ENCODE data around the gene RLN3.
"Not testable (repeated sequence)": the region's sequence is repeated elsewhere in the genome, so short reads cannot be mapped to it uniquely, and the experiment has no call there.

RLN3 gene

DNA sequence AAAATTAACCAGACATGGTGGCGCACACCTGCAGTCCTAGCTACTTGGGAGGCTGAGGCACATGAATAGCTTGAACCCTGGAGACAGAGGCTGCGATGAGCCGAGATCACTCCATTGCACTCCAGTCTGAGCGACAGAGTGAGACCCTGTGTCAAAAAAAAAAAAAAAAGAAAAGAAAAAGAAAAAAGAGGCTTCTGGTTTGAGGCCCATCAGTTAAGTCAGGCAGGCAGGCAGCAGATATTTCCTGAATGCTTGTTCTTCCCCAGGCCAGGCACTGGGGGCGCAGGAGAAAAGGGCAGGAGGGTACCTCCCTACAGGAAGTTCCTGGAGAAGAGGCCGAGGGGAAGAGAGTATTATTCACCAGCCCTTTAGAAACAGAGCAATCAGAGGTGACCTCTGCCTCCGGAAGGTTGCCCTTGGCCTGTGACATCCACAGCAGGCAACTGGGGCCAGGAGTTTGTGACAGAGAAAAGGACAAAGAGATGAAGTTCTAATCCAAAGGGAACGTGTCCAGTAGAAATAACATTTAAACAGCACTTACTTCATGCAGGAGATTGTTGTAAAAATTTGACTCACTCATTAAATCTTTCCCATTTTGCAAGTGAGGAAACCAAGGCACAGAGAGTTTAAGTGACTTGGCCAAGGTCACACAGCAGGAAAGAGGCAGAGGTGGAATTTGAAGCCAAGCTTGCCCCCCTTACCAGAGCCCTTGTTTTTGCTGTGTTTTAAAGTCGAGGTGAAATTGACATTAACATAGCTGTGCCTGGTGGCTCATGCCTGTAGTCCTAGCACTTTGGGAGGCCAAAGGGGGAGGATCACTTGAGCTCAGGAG, 4.3 kb upstream of the RLN3 start:
- peak; percentile 48 for DNase-seq

DNA sequence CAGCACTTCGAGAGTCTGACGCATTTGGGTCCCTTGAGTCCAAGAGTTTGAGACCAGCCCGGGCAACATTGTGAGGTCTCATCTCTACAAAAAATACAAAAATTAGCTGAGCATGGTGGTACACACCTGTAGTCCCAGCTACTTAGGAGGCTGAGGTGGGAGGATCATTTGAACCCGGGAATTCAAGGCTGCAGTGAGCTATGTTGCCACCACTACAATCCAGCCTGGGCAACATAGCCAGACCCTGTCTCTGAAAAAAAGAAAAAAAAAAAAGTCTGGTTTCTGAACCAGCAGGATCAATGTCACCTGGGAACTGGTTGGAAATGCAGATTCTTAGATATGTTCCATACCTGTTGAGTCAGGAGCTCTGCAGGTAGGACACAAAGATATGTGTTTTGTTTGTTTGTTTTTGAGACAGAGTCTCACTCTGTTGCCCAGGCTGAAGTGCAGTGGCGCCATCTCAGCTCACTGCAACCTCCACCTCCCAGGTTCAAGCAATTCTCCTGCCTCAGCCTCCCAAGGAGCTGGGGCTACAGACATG, 1.2 kb upstream of the RLN3 start:
- not testable (repeated sequence) for DNase-seq

DNA sequence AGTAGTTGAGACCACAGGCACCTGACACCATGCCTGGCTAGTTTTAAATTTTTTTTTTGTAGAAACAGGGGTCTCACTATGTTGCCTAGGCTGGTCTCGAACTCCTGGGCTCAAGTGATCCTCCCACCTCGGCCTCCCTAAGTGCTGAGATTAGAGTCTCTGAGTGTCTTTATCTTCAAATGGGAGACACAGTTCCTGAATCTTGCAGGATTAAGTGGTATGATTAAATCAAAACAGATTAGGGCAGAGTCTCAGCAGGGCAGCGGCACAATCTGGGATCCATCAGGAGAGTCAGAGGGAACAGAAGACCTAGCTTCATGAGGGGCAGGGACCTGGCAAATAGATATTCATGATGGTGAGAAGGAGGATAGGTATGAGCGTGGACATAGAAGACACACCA, 953 bp downstream of the RLN3 start:
- no peak for DNase-seq

DNA sequence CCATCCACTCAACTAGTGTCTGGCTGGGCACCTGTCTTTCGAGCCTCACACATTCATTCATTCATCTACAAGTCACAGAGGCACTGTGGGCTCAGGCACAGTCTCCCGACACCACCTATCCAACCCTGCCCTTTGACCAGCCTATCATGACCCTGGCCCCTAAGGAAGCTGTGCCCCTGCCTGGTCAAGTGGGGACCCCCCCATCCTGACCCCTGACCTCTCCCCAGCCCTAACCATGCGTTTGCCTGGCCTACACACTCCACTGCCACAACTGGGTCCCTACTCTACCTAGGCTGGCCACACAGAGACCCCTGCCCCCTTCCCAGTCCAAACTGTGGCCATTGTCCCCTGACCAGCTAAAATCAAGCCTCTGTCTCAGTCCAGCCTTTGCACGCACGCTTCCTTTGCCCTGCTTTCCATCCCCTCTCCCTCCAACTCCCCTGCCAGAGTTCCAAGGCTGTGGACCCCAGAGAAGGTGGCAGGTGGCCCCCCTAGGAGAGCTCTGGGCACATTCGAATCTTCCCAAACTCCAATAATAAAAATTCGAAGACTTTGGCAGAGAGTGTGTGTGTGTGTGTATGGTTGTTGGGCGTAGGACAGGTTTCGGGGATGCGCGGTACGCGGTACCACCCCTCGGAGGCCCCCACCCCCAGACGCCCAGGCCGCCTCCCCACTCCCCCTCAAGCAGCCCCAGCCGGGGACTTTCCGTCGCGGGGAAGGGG, 3.2 kb downstream of the RLN3 start:
- no peak for DNase-seq

- DNase-seq: peak; percentile 80
These were observed 4.0 kb downstream of the RLN3 start, which contains the start of gene IL27RA for GRCh38 chr19:14031719-14032480. TSS of gene IL27RA (plus strand) at chr19:14031762. CDS start at chr19:14031873, 111 bp downstream.

DNA sequence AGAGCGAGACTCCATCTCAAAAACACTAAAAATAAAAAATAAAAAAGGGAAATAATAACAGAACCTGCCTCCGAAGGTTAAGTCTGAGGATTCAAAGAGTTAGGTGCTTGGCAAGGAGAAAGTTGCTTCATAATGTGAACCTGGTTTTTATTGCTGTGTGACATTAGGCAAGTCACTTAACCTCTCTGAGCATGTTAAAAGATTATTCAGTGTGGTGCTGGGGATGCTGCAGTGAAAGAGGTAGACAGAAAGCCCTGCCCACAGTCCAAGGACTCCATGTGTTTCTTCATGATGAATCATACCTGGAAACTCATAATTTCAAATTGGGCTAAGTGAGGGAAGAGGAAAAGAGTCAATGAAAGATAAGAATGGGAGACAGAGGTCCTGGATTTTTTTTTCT, 6.0 kb downstream of the RLN3 start:
- DNase-seq: no peak

GRCh38 chr19:14035159-14035558, 7.2 kb downstream of the RLN3 start:
- DNase-seq: not testable (repeated sequence)

- no peak for DNase-seq
These were observed 7.8 kb downstream of the RLN3 start for GRCh38 chr19:14035706-14036105.

- no peak for DNase-seq
These were observed 11.2 kb downstream of the RLN3 start for GRCh38 chr19:14039181-14039580.

GRCh38 chr19:14042659-14043608, 15.0 kb downstream of the RLN3 start:
- DNase-seq: peak; percentile 32

- DNase-seq: not testable (repeated sequence)
These were observed 19.9 kb downstream of the RLN3 start for GRCh38 chr19:14047866-14048265.

- DNase-seq: peak; percentile 88
These were observed 20.6 kb downstream of the RLN3 start for GRCh38 chr19:14048443-14049153.

- no peak for DNase-seq
These were observed 22.6 kb downstream of the RLN3 start for GRCh38 chr19:14050512-14050911.

- not testable (repeated sequence) for DNase-seq
These were observed 23.0 kb downstream of the RLN3 start for GRCh38 chr19:14050961-14051360.

DNA sequence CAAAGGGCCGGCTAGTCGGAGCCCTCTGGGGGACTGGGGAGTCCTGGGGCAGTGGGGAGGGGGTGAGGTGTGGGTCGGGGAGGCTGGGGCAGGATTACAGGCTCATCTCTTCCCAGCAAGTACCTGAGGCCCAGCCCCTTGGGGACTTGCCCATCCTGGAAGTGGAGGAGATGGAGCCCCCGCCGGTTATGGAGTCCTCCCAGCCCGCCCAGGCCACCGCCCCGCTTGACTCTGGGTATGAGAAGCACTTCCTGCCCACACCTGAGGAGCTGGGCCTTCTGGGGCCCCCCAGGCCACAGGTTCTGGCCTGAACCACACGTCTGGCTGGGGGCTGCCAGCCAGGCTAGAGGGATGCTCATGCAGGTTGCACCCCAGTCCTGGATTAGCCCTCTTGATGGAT, 24.0 kb downstream of the RLN3 start:
- DNase-seq: no peak

- no peak for DNase-seq
These were observed 24.5 kb downstream of the RLN3 start for GRCh38 chr19:14052470-14052869.

- DNase-seq: no peak
These were observed 25.1 kb downstream of the RLN3 start for GRCh38 chr19:14053032-14053431.

GRCh38 chr19:14053500-14053899, 25.6 kb downstream of the RLN3 start:
- no peak for DNase-seq

GRCh38 chr19:14054099-14054498, 26.2 kb downstream of the RLN3 start:
- no peak for DNase-seq

DNA sequence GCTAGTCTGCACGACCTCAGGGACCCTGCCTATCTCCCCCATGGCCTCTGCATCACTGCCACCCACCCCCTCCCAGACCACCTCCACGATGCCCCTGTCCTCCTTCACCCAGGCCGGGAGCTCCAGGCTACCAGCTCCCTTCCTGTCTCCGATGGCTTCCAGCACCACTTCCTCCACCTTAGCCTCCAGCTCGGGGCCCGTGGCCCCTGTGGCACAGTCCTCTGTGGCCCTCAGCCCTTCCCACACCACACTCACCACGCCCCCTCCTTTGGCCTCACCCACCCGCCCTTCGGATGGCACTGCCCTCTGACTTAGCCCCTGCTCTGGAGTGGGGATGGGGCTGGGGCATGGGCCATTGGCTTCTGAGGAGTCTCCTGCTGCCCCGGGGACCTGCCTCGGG, 26.8 kb downstream of the RLN3 start:
- no peak for DNase-seq

DNA sequence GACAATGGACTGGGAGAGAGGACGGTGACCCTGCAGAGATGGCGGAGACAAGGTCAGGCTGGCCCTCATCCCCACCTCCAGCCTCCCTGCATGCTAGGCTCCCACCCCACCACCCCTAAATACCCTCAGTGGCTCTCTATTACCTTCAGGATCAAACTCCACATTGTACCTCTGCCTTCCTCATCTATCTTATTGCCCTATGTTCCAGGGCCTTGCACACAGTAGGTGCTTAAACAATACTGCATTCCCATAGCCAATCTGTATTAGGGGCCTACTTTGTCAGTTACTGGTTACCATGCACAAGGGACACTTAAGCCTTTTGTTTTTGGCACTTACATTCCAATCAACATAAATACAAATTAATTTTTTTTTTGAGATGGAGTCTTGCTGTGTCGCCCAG, 27.4 kb downstream of the RLN3 start:
- DNase-seq: no peak

Data from activated CD4-positive, alpha-beta T cell treated with anti-CD3 and anti-CD28 coated beads for 48 hours (primary cell).